ENCODE measurements around the gene PCBP1. TPM values are rescaled to one million over a fixed set of nuclear protein-coding genes. Genes with fewer than 3 reads are reported as not detected.

Gene PCBP1
- total and polyA plus RNA-seq, 9 of the 15 experiments (the other 6 are each of a cell fraction or from before 2014, with no cell fraction given) = 19.2 to 407 (median 78.1) TPM

GRCh38 chr2:70086278-70086837 is 919 bp upstream of the PCBP1 start (continued):
- TF ChIP-seq ZBTB33 (CRISPR knock-in tag; IDR thresholded peaks at IDR 0.05) (no peak), ZNF3 (CRISPR knock-in tag; IDR thresholded peaks at IDR 0.05) (no peak), ETS1 (conservative IDR thresholded peaks at IDR 0.05; ENCODE audit: control insufficient read depth, low read depth, low read length) (no peak), RREB1 (CRISPR knock-in tag; IDR thresholded peaks at IDR 0.05) (no peak), ZNF232 (CRISPR knock-in tag; IDR thresholded peaks at IDR 0.05) (no peak), ZBTB43 (CRISPR knock-in tag; IDR thresholded peaks at IDR 0.05) (no peak), PATZ1 (CRISPR knock-in tag; IDR thresholded peaks at IDR 0.05; ENCODE audit: borderline replicate concordance) (no peak), MLX (CRISPR knock-in tag; conservative IDR thresholded peaks at IDR 0.05) (no peak), ATF6 (CRISPR knock-in tag; IDR thresholded peaks at IDR 0.05) (peak; percentile 50; the same call in 1 of the 2 replicates), ZBTB7A (IDR thresholded peaks at IDR 0.05; ENCODE audit: borderline replicate concordance, control insufficient read depth, low read depth, low read length) (no peak)

All from K562 (cell line).